ENCODE results near the gene FBLN1. TPM values are rescaled to one million over a fixed set of nuclear protein-coding genes. Genes with fewer than 3 reads are reported as not detected.

Gene FBLN1
- total and polyA plus RNA-seq, 2 of the 8 experiments (the other 6 are each of a cell fraction or from before 2014, with no cell fraction given): 159 to 168 TPM

DNA sequence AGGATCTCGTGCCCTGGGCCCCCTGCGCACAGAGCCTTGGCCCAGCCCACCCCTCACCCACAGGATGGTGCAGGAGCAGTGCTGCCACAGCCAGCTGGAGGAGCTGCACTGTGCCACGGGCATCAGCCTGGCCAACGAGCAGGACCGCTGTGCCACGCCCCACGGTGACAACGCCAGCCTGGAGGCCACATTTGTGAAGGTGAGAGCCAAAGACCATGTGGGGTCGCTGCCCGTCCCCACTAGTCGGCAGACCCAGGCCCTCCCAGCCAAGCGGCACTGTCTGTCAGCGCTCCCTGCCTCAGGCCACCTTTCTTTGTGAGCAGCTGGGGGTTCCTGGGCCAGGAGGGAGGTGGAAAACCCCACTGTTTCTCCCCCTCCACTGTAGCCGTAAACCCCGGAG, 22.8 kb downstream of the FBLN1 start:
- no peak overlapping the region for H2AFZ ChIP-seq (ENCODE audit: low read length)
- H4K20me1 ChIP-seq (replicated peaks in 1 of 2; ENCODE audit: control insufficient read depth in 1 of 2, insufficient read depth in 2 of 2, low read length in 2 of 2): peaks cover 3 to 10% of the 10 kb centered on the region in 2 experiments
- no peak overlapping the region for H2BK12ac ChIP-seq (ENCODE audit: low read depth, low read length)
- H3K56ac ChIP-seq (replicated peaks; ENCODE audit: insufficient read length, low read depth, low read length): no peak overlapping the region
- no peak overlapping the region for H2BK20ac ChIP-seq (ENCODE audit: low read length)
- no peak overlapping the region for H3K9ac ChIP-seq (replicated peaks in 1 of 4; ENCODE audit: extremely low read depth in 1 of 4, low read depth in 3 of 4, low read length in 3 of 4)
- ChIA-PET POLR2A (ENCODE audit: partially characterized antibody) (no interaction called here), CTCF (ENCODE audit: partially characterized antibody) (interaction anchor here (1.7 to 2.5 kb wide), 3 partner anchors 12 to 29 kb away, joined by 5 to 9 read pairs (median 6); no protein-coding TSS in a partner anchor)
- H3K36me3 ChIP-seq (ENCODE audit: control insufficient read depth in 2 of 4, insufficient read depth in 4 of 4, low read length in 3 of 4): peaks cover 6 to 37% (median 29%) of the 10 kb centered on the region in 4 experiments; a peak in 6 of 8 replicates
- H4K91ac ChIP-seq (replicated peaks; ENCODE audit: insufficient read length, low read length): no peak overlapping the region
- 88% methylated on average over 12 of the region's 15 CpGs; no CpG with 5 or more reads in 1 of the 2 experiments for WGBS, 2 experiments (ENCODE audit: extremely low coverage in 1 of 2, insufficient coverage in 1 of 2, insufficient read length in 1 of 2, insufficient replicate concordance in 2 of 2, low coverage in 1 of 2, low lambda C conversion rate in 2 of 2, missing lambda C conversion rate in 1 of 2)
- DNase-seq (ENCODE audit: low read depth in 1 of 2, low spot score in 2 of 2): no peak
- no peak overlapping the region for H2BK5ac ChIP-seq (ENCODE audit: low read depth, low read length)
- H3K14ac ChIP-seq (ENCODE audit: insufficient read length): no peak overlapping the region
- H3K79me2 ChIP-seq (ENCODE audit: control insufficient read depth in 1 of 2, insufficient read depth in 2 of 2, low read length in 2 of 2): no peaks in the 10 kb centered on the region
- H3K4ac ChIP-seq (replicated peaks; ENCODE audit: insufficient read length, low read depth, low read length): no peak overlapping the region
- no peak for FAIRE-seq
- H4K8ac ChIP-seq (ENCODE audit: extremely low read depth, insufficient read depth, low read length): no peak overlapping the region
- H3K4me1 ChIP-seq (replicated peaks in 1 of 4; ENCODE audit: control insufficient read depth in 3 of 4, insufficient read depth in 4 of 4, low read length in 3 of 4): no peaks in the 10 kb centered on the region
- no peak overlapping the region for H4K5ac ChIP-seq (ENCODE audit: insufficient read length, low read depth, low read length)
- H3K27ac ChIP-seq (ENCODE audit: low read depth, low read length): no peak overlapping the region
- H2BK120ac ChIP-seq (replicated peaks; ENCODE audit: low read depth, low read length): no peak overlapping the region
- no peak overlapping the region for H3K4me2 ChIP-seq (ENCODE audit: insufficient read depth in 1 of 2, low read depth in 2 of 2, low read length in 2 of 2)
- H3K4me3 ChIP-seq (ENCODE audit: extremely low read depth in 1 of 4, insufficient read depth in 2 of 4, low read depth in 3 of 4, low read length in 4 of 4): no peak overlapping the region
- no peaks in the 10 kb centered on the region for H3K9me3 ChIP-seq (ENCODE audit: insufficient read depth in 2 of 2, low read depth in 1 of 2, low read length in 1 of 2)
- H3K79me1 ChIP-seq (ENCODE audit: low read depth, low read length): peaks cover 5% of the 10 kb centered on the region; the same call in 1 of the 2 replicates
- H2BK15ac ChIP-seq (ENCODE audit: low read length): no peak overlapping the region
- H3K23ac ChIP-seq (ENCODE audit: insufficient read length): no peak overlapping the region
- no peak overlapping the region for H2AK5ac ChIP-seq (ENCODE audit: low read depth, low read length)
- H3K23me2 ChIP-seq (ENCODE audit: low read depth, low read length): no peaks in the 10 kb centered on the region
- no peaks in the 10 kb centered on the region for H3K27me3 ChIP-seq (replicated peaks in 1 of 4; ENCODE audit: control insufficient read depth in 3 of 4, extremely low read depth in 1 of 4, insufficient read depth in 3 of 4, low read length in 3 of 4)
- H3K18ac ChIP-seq (ENCODE audit: extremely low read depth, low read length): no peak overlapping the region
- TF ChIP-seq POU5F1 (IDR thresholded peaks at IDR 0.05; ENCODE audit: low read depth, low read length) (no peak), SAP30 (IDR thresholded peaks at IDR 0.05; ENCODE audit: insufficient read depth, insufficient replicate concordance, low read length) (no peak), RAD21 (IDR thresholded peaks at IDR 0.05 in 1 of 2, conservative IDR thresholded peaks at IDR 0.05 in 1 of 2; ENCODE audit: low read depth in 2 of 2, low read length in 2 of 2) (no peak), TAF1 (IDR thresholded peaks at IDR 0.05; ENCODE audit: low read depth, low read length) (no peak), MAFK (IDR thresholded peaks at IDR 0.05; ENCODE audit: low read depth, low read length) (no peak), CTBP2 (IDR thresholded peaks at IDR 0.05; ENCODE audit: borderline replicate concordance, insufficient read depth, insufficient read length, low read length) (no peak), GTF2F1 (IDR thresholded peaks at IDR 0.05; ENCODE audit: borderline replicate concordance, low read depth, low read length) (no peak), CHD2 (IDR thresholded peaks at IDR 0.05; ENCODE audit: low read length) (no peak), CHD1 (IDR thresholded peaks at IDR 0.05; ENCODE audit: low read depth, low read length) (no peak), ZNF274 (IDR thresholded peaks at IDR 0.05; ENCODE audit: borderline replicate concordance, extremely low read depth, low read length) (no peak), FOSL1 (IDR thresholded peaks at IDR 0.05; ENCODE audit: insufficient read depth, low read depth, low read length) (no peak), JUND (IDR thresholded peaks at IDR 0.05; ENCODE audit: low read length) (no peak), GABPA (IDR thresholded peaks at IDR 0.05; ENCODE audit: borderline replicate concordance, insufficient read depth, low read length) (no peak), RXRA (IDR thresholded peaks at IDR 0.05; ENCODE audit: insufficient read depth, low read depth, low read length) (no peak)

All from H1 (cell line).